Ascending aorta (tissue), 2 donors: ENCODE data around the gene DIP2C. TPM values are rescaled to one million over a fixed set of nuclear protein-coding genes. Genes with fewer than 3 reads are reported as not detected.
"Not testable (repeated sequence)": the region's sequence is repeated elsewhere in the genome, so short reads cannot be mapped to it uniquely, and the experiment has no call there.

Source experiments
- DNase-seq, 2 donors: peaks; one replicate each; pipeline ENCODE4 v3.0.0-alpha.2; 2019; ENCODE audit warnings: low spot score in 2 of 2
- H3K27ac ChIP-seq, 2 donors: fragments of 200-600 bp; sonication (generic); one replicate each; pipeline ENCODE4 v1.5.1; 2016 to 2017; ENCODE audit warnings: mild to moderate bottlenecking in 1 of 2
- H3K27me3 ChIP-seq: fragments of 200-600 bp; sonication (generic); one replicate; pipeline ENCODE4 v1.5.1; 2017
- H3K36me3 ChIP-seq, 2 donors: fragments of 200-600 bp; sonication (generic); one replicate each; pipeline ENCODE4 v1.5.1; 2016
- H3K4me1 ChIP-seq, 2 donors: fragments of 200-600 bp; sonication (generic); one replicate each; pipeline ENCODE4 v1.5.1; 2016 to 2017; ENCODE audit warnings: mild to moderate bottlenecking in 1 of 2
- H3K4me3 ChIP-seq, 2 donors: fragments of 200-600 bp; sonication (generic); one replicate each; pipeline ENCODE4 v1.5.1; 2016 to 2017; ENCODE audit warnings: mild to moderate bottlenecking in 1 of 2
- H3K9me3 ChIP-seq, 2 donors: fragments of 200-600 bp; sonication (generic); one replicate each; pipeline ENCODE4 v1.5.1; 2016
- intact Hi-C: fragments of 100-400 bp; cut with DNase I; formaldehyde crosslinking; loops from one replicate; pipeline ENCODE4 v1.15.1; 2023
- total RNA-seq: library from RNA; depleted of rRNA; stranded (reverse); fragments of >200 nt; gene quantifications from one replicate; pipeline ENCODE4 v1.1.0, GENCODE V29; 2016
- TF ChIP-seq, protein P1 (sequence below), 3 experiments: fragments of 200-600 bp in 2 of 3; fragments of 450-650 bp in 1 of 3; sonication (generic) in 2 of 3; IDR thresholded peaks; one replicate each; pipeline ENCODE4 v1.5.1; 2016 to 2019; ENCODE audit warnings: antibody characterized with exemption in 3 of 3, mild to moderate bottlenecking in 1 of 3, moderate library complexity in 1 of 3

DIP2C gene
- total RNA-seq, 1 donor from 2014 or later = 14.7 TPM

DNA sequence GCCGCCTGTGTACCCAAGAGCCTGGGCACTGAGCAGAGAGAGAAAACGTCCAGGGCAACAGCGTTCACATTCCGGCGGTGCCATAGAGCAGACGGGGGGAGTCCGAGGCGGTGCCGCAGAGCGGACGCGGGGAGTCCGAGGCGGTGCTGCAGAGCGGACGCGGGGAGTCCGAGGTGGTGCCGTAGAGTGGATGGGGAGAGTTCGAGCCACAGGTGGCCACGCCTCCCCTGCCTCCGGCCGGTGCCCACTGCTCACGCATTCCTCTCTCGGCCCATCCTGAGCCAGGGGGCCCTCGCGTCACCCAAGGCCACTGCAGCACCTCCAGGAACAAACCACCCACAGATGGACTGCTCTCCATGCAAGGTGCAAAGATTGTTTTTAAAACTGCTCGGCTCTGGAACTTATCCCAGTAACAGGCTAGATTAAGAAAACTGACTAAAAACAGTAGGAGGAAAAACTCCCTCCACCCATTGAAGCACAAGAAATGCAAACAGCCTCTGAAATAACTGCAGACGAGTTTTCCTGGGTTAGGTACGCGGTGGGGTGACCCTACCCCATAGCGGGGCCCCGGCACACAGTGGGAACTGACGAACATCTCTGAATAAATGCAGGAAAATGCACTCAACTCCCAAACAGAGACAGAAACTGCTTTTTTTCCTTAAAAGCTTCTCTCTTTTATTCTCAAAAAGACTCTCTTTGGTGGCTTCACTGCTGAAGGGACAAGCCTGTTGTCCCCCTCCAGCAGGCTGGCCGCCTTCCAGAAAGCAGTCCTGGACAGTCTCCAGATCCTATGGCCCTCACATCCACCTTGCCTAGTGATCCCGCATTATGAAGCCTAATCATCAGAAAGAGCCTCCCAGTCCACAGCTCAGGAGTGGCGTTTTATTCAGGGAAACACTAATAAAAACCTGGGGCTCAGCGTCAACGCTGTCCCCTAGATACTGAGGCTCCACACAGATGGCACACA lies 55.9 kb downstream of the DIP2C start:
- TF ChIP-seq, protein P1, sequence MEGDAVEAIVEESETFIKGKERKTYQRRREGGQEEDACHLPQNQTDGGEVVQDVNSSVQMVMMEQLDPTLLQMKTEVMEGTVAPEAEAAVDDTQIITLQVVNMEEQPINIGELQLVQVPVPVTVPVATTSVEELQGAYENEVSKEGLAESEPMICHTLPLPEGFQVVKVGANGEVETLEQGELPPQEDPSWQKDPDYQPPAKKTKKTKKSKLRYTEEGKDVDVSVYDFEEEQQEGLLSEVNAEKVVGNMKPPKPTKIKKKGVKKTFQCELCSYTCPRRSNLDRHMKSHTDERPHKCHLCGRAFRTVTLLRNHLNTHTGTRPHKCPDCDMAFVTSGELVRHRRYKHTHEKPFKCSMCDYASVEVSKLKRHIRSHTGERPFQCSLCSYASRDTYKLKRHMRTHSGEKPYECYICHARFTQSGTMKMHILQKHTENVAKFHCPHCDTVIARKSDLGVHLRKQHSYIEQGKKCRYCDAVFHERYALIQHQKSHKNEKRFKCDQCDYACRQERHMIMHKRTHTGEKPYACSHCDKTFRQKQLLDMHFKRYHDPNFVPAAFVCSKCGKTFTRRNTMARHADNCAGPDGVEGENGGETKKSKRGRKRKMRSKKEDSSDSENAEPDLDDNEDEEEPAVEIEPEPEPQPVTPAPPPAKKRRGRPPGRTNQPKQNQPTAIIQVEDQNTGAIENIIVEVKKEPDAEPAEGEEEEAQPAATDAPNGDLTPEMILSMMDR (IDR thresholded peaks at IDR 0.05) = no peak
- H3K27ac ChIP-seq = no peak overlapping the region
- no peaks in the 10 kb centered on the region for H3K36me3 ChIP-seq
- H3K27me3 ChIP-seq = no peaks in the 10 kb centered on the region
- no peaks in the 10 kb centered on the region for H3K9me3 ChIP-seq
- intact Hi-C loops = no loop called here
- no peak for DNase-seq
- H3K4me1 ChIP-seq = peaks cover 6 to 13% of the 10 kb centered on the region in 2 donors
- peak overlapping the region; percentile 12 to 15 for H3K4me3 ChIP-seq

- not testable (repeated sequence) for DNase-seq
Measured at GRCh38 chr10:632807-633177, 56.7 kb downstream of the DIP2C start.

DNA sequence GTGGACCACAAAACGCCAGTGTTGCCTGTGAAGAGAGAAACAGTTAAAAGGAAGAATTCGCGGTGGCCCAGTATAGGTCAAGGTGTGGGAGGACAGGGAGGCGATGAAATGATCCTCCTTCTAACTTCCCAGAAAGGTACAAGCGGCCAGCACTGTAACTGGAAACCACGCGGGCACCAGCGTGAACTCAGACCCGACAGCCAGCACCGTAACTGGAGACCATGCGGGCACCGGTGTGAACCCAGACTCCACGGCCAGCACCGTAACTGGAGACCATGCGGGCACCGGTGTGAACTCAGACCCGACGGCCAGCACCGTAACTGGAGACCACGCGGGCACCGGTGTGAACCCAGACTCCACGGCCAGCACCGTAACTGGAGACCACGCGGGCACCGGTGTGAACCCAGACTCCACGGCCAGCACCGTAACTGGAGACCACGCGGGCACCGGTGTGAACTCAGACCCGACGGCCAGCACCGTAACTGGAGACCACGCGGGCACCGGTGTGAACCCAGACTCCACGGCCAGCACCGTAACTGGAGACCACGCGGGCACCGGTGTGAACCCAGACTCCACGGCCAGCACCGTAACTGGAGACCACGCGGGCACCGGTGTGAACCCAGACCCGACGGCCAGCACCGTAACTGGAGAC lies 57.2 kb downstream of the DIP2C start:
- H3K36me3 ChIP-seq, H3K27me3 ChIP-seq, H3K4me3 ChIP-seq, intact Hi-C loops, H3K27ac ChIP-seq, DNase-seq, H3K9me3 ChIP-seq: not testable (repeated sequence)
- H3K4me1 ChIP-seq = peaks cover 6 to 13% of the 10 kb centered on the region in 2 donors

More at GRCh38 chr10:632807-633177, 56.7 kb downstream of the DIP2C start:
- H3K36me3 ChIP-seq, H3K27me3 ChIP-seq, intact Hi-C loops, H3K27ac ChIP-seq, H3K9me3 ChIP-seq, H3K4me3 ChIP-seq: not testable (repeated sequence)
- peaks cover 6 to 13% of the 10 kb centered on the region in 2 donors for H3K4me1 ChIP-seq

GRCh38 chr10:631266-631665 lies 58.2 kb downstream of the DIP2C start:
- Histone ChIP-seq H3K4me1 (peaks cover 6 to 13% of the 10 kb centered on the region in 2 donors), H3K36me3 (no peaks in the 10 kb centered on the region), H3K27me3 (no peaks in the 10 kb centered on the region), H3K9me3 (no peaks in the 10 kb centered on the region), H3K27ac (no peak overlapping the region), H3K4me3 (no peak overlapping the region)
- TF ChIP-seq, protein P1 (IDR thresholded peaks at IDR 0.05) = no peak
- no peak for DNase-seq
- intact Hi-C loops = no loop called here

- Histone ChIP-seq H3K4me3 (no peak overlapping the region), H3K27me3 (no peaks in the 10 kb centered on the region), H3K4me1 (peaks cover 6 to 16% of the 10 kb centered on the region in 2 donors), H3K36me3 (no peaks in the 10 kb centered on the region), H3K27ac (no peak overlapping the region), H3K9me3 (no peaks in the 10 kb centered on the region)
- no peak for DNase-seq
- TF ChIP-seq, protein P1 (IDR thresholded peaks at IDR 0.05) = no peak
- intact Hi-C loops = no loop called here
Measured at GRCh38 chr10:630581-631073, 58.8 kb downstream of the DIP2C start.

DNA sequence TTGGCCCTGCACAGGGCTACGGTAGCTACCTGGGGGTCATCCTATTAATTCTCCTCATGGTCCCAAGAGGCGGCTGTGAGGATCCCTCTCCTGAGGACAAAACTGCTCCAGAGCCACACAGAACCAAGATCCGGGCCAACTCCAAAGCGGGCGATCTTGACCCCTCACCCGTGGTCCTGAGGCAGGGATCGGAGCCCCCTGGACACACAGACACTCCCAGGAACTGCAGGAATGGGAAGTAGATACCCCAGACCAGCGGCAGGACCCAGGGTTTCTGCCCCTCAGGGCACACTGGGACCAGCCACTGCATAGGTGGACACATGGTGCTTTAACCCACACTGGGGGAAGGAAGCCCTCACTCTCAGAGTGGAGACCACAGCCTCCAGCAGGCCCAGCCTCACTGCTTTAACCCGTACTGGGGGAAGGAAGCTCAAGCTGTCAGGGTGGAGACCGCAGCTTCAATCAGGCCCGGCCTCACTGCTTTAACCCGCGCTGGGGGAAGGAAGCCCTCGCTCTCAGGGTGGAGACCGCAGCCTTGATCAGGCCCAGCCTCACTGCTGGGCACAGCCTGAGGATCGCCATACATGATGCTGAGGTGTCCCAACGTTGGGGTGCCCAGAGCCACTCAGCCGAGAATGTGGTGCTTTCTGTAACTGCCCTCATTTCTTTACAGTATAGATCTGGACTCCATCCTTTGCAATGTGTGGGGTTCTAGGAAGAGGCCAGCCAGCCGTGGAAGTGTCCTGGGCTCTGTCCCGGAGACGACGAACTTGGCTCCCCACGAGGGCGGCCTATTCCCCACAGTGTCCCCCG lies 60.1 kb downstream of the DIP2C start:
- Histone ChIP-seq H3K9me3 (no peaks in the 10 kb centered on the region), H3K27me3 (no peaks in the 10 kb centered on the region), H3K4me3 (no peak overlapping the region), H3K4me1 (peaks cover 6 to 24% of the 10 kb centered on the region in 2 donors), H3K27ac (no peak overlapping the region), H3K36me3 (no peaks in the 10 kb centered on the region)
- intact Hi-C loops = no loop called here
- TF ChIP-seq, protein P1 (IDR thresholded peaks at IDR 0.05) = no peak
- DNase-seq = no peak
